Measurements from ENCODE around the gene CYP4A22.
"Not testable (repeated sequence)": the region's sequence is repeated elsewhere in the genome, so short reads cannot be mapped to it uniquely, and the experiment has no call there.

CYP4A22 gene, protein sequence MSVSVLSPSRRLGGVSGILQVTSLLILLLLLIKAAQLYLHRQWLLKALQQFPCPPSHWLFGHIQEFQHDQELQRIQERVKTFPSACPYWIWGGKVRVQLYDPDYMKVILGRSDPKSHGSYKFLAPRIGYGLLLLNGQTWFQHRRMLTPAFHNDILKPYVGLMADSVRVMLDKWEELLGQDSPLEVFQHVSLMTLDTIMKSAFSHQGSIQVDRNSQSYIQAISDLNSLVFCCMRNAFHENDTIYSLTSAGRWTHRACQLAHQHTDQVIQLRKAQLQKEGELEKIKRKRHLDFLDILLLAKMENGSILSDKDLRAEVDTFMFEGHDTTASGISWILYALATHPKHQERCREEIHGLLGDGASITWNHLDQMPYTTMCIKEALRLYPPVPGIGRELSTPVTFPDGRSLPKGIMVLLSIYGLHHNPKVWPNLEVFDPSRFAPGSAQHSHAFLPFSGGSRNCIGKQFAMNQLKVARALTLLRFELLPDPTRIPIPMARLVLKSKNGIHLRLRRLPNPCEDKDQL

DNA sequence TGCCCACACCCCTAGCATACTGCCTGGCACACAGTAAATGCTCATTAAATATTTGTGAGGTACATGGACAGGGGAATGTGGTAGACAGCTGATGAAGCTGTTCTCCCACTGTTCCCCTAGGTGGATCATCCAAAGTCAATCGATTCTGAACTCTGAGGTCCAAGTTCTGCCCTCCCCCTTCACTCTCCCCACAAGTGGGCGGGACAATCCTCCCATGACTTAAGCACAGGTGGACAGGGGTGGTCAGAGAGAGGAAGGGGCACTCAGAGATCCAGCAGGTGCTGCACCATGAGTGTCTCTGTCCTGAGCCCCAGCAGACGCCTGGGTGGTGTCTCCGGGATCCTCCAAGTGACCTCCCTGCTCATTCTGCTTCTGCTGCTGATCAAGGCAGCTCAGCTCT, at the start of gene CYP4A22:
CYP4A22 (plus strand) TSS at position 244 of the 400 bp plus-strand sequence; CDS start at position 289, 45 bp downstream.
- in situ Hi-C loops (cut with MboI; ENCODE audit: low pct_unique_long_range_greater_than_20kb, low sequenced_read_pairs, unreplicated experiment): no loop called here

DNA sequence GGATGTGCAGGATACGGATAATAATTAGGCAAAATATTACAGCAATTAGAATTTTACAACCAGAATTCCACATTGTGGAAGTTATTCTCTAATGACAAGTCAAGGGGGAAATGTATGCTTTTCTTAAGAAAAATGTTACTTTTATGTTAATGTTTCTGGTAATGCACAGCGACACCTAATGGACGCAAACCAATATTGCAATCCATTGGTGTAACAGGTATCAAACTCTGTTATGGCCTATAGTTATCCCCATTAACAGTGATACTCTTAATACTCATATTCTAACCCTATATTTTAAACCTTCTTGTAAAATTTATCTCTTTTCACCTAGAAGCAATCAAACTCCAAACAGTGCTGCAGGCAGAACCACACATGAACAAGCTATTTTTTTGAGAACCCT, 47.9 kb upstream of the CYP4A22 start:
- DNase-seq (ENCODE audit: low spot score); in situ Hi-C loops (cut with MboI; ENCODE audit: low pct_unique_long_range_greater_than_20kb, low sequenced_read_pairs, unreplicated experiment): not testable (repeated sequence)
- TF ChIP-seq, protein P1, sequence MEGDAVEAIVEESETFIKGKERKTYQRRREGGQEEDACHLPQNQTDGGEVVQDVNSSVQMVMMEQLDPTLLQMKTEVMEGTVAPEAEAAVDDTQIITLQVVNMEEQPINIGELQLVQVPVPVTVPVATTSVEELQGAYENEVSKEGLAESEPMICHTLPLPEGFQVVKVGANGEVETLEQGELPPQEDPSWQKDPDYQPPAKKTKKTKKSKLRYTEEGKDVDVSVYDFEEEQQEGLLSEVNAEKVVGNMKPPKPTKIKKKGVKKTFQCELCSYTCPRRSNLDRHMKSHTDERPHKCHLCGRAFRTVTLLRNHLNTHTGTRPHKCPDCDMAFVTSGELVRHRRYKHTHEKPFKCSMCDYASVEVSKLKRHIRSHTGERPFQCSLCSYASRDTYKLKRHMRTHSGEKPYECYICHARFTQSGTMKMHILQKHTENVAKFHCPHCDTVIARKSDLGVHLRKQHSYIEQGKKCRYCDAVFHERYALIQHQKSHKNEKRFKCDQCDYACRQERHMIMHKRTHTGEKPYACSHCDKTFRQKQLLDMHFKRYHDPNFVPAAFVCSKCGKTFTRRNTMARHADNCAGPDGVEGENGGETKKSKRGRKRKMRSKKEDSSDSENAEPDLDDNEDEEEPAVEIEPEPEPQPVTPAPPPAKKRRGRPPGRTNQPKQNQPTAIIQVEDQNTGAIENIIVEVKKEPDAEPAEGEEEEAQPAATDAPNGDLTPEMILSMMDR (IDR thresholded peaks at IDR 0.05; ENCODE audit: extremely low read depth, insufficient read depth, missing control alignments): peak; percentile 53

More for the DNA sequence above, at the start of gene CYP4A22:
- TF ChIP-seq, protein P1 (IDR thresholded peaks at IDR 0.05; ENCODE audit: extremely low read depth, insufficient read depth, missing control alignments): no peak
- no peak for DNase-seq (ENCODE audit: low spot score)

- in situ Hi-C loops (cut with MboI; ENCODE audit: low pct_unique_long_range_greater_than_20kb, low sequenced_read_pairs, unreplicated experiment); DNase-seq (ENCODE audit: low spot score): not testable (repeated sequence)
Observed at GRCh38 chr1:47091476-47091875, 45.8 kb upstream of the CYP4A22 start.

DNA sequence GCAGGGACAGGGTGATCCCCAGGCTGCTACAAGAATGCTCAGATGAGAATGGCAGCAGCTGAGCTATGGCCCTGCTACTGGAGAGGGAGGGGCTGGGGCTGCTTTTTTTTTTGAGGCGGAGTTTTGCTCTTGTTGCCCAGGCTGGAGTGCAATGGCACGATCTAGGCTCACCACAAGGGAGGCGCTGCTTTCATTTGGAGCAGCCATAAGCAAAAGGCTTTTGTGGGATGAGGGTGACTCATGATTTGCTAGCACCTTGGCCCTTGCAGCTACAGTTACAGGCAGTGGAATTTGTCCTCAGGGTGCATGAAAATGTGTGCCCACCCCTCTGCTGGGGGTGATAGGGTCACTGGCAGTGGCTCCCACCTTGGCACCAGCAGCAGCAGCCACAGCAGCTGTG, 32.4 kb upstream of the CYP4A22 start:
- in situ Hi-C loops (cut with MboI; ENCODE audit: low pct_unique_long_range_greater_than_20kb, low sequenced_read_pairs, unreplicated experiment): no loop called here
- TF ChIP-seq, protein P1 (IDR thresholded peaks at IDR 0.05; ENCODE audit: extremely low read depth, insufficient read depth, missing control alignments): no peak

More at GRCh38 chr1:47091476-47091875, 45.8 kb upstream of the CYP4A22 start:
- TF ChIP-seq, protein P1 (IDR thresholded peaks at IDR 0.05; ENCODE audit: extremely low read depth, insufficient read depth, missing control alignments): peak; percentile 2

GRCh38 chr1:47106792-47107191, 30.4 kb upstream of the CYP4A22 start:
- in situ Hi-C loops (cut with MboI; ENCODE audit: low pct_unique_long_range_greater_than_20kb, low sequenced_read_pairs, unreplicated experiment): no loop called here
- TF ChIP-seq, protein P1 (IDR thresholded peaks at IDR 0.05; ENCODE audit: extremely low read depth, insufficient read depth, missing control alignments): no peak
- no peak for DNase-seq (ENCODE audit: low spot score)

More for the DNA sequence above, 32.4 kb upstream of the CYP4A22 start:
- DNase-seq (ENCODE audit: low spot score): no peak

- in situ Hi-C loops (cut with MboI; ENCODE audit: low pct_unique_long_range_greater_than_20kb, low sequenced_read_pairs, unreplicated experiment); DNase-seq (ENCODE audit: low spot score): not testable (repeated sequence)
Observed at GRCh38 chr1:47107851-47108574, 29.2 kb upstream of the CYP4A22 start.

DNA sequence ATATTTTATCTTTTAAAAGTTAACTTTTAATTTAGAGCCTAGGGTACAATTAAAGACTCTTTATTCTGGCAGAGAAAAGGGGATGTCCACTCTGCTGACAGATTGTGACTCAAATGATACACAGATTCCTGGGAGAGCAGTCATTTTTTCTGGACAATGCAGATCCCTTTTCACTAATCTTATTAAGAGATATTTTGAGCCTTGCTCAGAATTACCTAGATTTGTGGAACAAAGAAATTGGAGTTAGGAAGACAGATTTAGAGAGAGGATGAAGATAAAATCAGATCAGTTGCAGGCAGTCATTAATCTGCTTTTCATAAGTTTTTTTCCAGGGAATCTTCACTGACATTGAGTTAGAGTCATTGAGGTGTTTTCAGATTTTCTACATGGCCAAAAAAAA, 27.8 kb upstream of the CYP4A22 start:
- DNase-seq (ENCODE audit: low spot score): not testable (repeated sequence)

More for the DNA sequence above, 27.8 kb upstream of the CYP4A22 start:
- in situ Hi-C loops (cut with MboI; ENCODE audit: low pct_unique_long_range_greater_than_20kb, low sequenced_read_pairs, unreplicated experiment): not testable (repeated sequence)

All from GM13977 (cell line).